Lower leg skin (tissue), 3 donors: ENCODE results near the gene NFIB.

Experiments used
- POLR2A ChIP-seq, 2 donors: fragments of 450-650 bp; IDR thresholded peaks; one replicate each; pipeline ENCODE4 v1.6.1; 2016 to 2017; ENCODE audit warnings: antibody characterized with exemption in 2 of 2, mild to moderate bottlenecking in 1 of 2, moderate library complexity in 1 of 2
- TF ChIP-seq, protein P1 (sequence below), 3 donors: fragments of 450-650 bp; IDR thresholded peaks; one replicate each; pipeline ENCODE4 v1.5.1; 2016; ENCODE audit warnings: antibody characterized with exemption in 3 of 3, mild to moderate bottlenecking in 3 of 3, moderate library complexity in 2 of 3

DNA sequence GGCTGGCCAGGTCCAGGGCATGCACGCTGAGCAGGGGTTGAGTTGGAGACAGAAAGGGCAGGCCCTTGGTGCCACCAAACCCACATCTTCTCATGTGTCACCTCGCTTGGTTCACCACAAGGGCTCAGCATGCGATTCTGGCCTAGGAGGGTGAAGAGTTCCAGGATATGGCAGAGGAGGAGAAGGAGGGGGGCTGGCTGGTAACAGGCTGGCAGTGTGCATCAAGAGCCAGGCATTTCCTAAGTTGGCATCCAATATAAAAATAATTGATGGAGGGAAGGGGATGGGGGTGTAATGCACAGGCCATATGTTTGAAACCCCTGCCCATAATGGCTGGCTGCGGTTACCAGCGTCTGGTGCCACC lies 255.6 kb downstream of the NFIB start:
- TF ChIP-seq, protein P1, sequence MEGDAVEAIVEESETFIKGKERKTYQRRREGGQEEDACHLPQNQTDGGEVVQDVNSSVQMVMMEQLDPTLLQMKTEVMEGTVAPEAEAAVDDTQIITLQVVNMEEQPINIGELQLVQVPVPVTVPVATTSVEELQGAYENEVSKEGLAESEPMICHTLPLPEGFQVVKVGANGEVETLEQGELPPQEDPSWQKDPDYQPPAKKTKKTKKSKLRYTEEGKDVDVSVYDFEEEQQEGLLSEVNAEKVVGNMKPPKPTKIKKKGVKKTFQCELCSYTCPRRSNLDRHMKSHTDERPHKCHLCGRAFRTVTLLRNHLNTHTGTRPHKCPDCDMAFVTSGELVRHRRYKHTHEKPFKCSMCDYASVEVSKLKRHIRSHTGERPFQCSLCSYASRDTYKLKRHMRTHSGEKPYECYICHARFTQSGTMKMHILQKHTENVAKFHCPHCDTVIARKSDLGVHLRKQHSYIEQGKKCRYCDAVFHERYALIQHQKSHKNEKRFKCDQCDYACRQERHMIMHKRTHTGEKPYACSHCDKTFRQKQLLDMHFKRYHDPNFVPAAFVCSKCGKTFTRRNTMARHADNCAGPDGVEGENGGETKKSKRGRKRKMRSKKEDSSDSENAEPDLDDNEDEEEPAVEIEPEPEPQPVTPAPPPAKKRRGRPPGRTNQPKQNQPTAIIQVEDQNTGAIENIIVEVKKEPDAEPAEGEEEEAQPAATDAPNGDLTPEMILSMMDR (IDR thresholded peaks at IDR 0.05) = no peak
- no peak for TF ChIP-seq POLR2A (IDR thresholded peaks at IDR 0.05)
